CD4-positive, CD25-positive, alpha-beta regulatory T cell (primary cell): Measurements from ENCODE around the gene LRRC3C. TPM values are rescaled to one million over a fixed set of nuclear protein-coding genes. Genes with fewer than 3 reads are reported as not detected.

Source experiments
- ATAC-seq, 2 donors: fragments of 150-1000 bp; cut with Tn5 transposase; one replicate each; pipeline ENCODE4 v1.10.0; 2021; ENCODE audit warnings: low read depth in 2 of 2, moderate number of reproducible peaks in 2 of 2, moderate library complexity in 1 of 2
- DNase-seq, 3 donors: peaks; one replicate each; pipeline versions ENCODE4 v3.0.0 to v3.0.0-alpha.2; 2012 to 2022; ENCODE audit warnings: mixed read lengths in 1 of 3
- H3K27ac ChIP-seq: one replicate; pipeline ENCODE4 v1.7.0; 2013; ENCODE audit warnings: mild to moderate bottlenecking, low read length; ENCODE audit not compliant: insufficient read depth, poor library complexity, severe bottlenecking
- H3K27me3 ChIP-seq: one replicate; pipeline ENCODE4 v1.7.0; 2013; ENCODE audit warnings: low read length; ENCODE audit not compliant: control insufficient read depth, insufficient read depth
- H3K36me3 ChIP-seq: one replicate; pipeline ENCODE4 v1.7.0; 2013; ENCODE audit warnings: mild to moderate bottlenecking, low read length, moderate library complexity; ENCODE audit not compliant: control insufficient read depth, insufficient read depth
- H3K4me1 ChIP-seq: 2 replicates; pipeline ENCODE4 v1.7.0; 2013; ENCODE audit warnings: mild to moderate bottlenecking, low read length; ENCODE audit not compliant: insufficient read depth, control insufficient read depth, poor library complexity, severe bottlenecking
- H3K4me3 ChIP-seq: one replicate; pipeline ENCODE4 v1.7.0; 2013; ENCODE audit warnings: low read depth, mild to moderate bottlenecking, low read length, moderate library complexity
- H3K9me3 ChIP-seq, 2 experiments: 1 replicate in 1 of 2; 2 replicates in 1 of 2; pipeline ENCODE4 v1.7.0; 2013; ENCODE audit warnings: low read length in 2 of 2, mild to moderate bottlenecking in 1 of 2, moderate library complexity in 1 of 2; ENCODE audit not compliant: control insufficient read depth in 2 of 2
- H3K27ac Mint-ChIP-seq, 3 donors: one replicate each; pipeline ENCODE4 v1.8.0; 2020 to 2022; ENCODE audit warnings: mild to moderate bottlenecking in 3 of 3, mixed read lengths in 3 of 3, moderate library complexity in 2 of 3
- H3K27me3 Mint-ChIP-seq: one replicate; pipeline ENCODE4 v1.8.0; 2022; ENCODE audit warnings: mild to moderate bottlenecking, mixed read lengths
- H3K36me3 Mint-ChIP-seq: one replicate; pipeline ENCODE4 v1.8.0; 2020; ENCODE audit warnings: mixed read lengths
- H3K4me1 Mint-ChIP-seq, 4 donors: one replicate each; pipeline ENCODE4 v1.8.0; 2020 to 2022; ENCODE audit warnings: mixed read lengths in 4 of 4, mild to moderate bottlenecking in 1 of 4
- H3K4me3 Mint-ChIP-seq, 4 donors: one replicate each; pipeline ENCODE4 v1.8.0; 2020 to 2022; ENCODE audit warnings: mild to moderate bottlenecking in 4 of 4, mixed read lengths in 4 of 4, moderate library complexity in 3 of 4
- H3K9me3 Mint-ChIP-seq, 7 donors: one replicate each; pipeline ENCODE4 v1.8.0; 2020 to 2022; ENCODE audit warnings: mixed read lengths in 7 of 7, mild to moderate bottlenecking in 3 of 7, moderate library complexity in 2 of 7
- polyA plus RNA-seq, 4 donors: library from polyadenylated mRNA; unstranded; fragments of 300-500 nt; fragmentation: Illumina TruSeq; gene quantifications; one replicate each; pipeline ENCODE4 v1.2.3, GENCODE V29; 2021
- total RNA-seq: library from RNA; stranded (reverse); gene quantifications from one replicate; pipeline ENCODE4 v1.2.3, GENCODE V29; 2022

Gene LRRC3C
- total and polyA plus RNA-seq, 5 donors from 2014 or later: 0.38 TPM; not detected in 4

DNA sequence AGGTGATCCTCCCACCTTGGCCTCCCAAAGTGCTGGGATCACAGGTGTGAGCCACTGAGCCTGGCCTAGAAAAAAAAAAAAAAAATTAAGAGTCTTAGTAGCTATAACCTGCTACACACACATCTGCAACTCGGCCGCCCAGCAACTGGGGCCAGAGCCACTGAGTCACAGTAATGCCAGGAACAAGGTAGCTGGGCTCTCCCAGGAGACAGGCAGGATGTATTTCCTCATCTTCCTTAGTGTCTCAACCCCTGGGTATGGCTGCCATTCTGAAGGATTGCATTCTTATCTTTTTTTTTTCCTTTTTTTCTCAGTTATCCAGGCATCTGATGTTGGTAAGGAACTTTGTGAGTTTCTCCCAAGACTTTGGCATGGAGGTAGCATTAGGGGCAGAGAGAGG lies 46.0 kb downstream of the LRRC3C start:
- ATAC-seq: no peak
- Mint-ChIP-seq H3K27ac (no peak overlapping the region), H3K27me3 (peaks cover 33% of the 10 kb centered on the region)

DNA sequence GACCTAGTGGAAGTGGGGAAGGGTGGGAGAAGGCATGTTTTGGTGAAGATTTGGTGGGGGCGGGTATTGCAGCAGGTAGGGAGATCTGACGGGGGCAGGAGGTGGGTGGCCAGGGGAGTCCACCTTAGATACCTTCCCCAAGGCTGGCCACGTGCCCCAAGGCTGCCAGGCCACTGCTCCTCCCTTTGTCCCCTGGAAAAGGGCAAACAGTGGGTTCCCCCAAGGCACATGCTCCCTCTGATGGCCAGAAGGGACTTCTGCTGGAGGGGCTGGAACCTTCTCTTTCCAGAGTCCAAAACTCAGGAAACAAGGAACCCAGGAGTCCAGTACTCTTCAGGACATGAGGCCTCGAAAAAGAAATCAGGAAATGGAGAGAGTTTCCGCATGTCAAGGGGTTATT lies 46.9 kb downstream of the LRRC3C start:
- H3K4me3 Mint-ChIP-seq: no peak overlapping the region
- DNase-seq: no peak
- Histone ChIP-seq H3K9me3 (no peaks in the 10 kb centered on the region), H3K27me3 (no peaks in the 10 kb centered on the region), H3K4me1 (no peaks in the 10 kb centered on the region), H3K4me3 (no peak overlapping the region), H3K27ac (no peak overlapping the region), H3K36me3 (no peaks in the 10 kb centered on the region)
- H3K4me1 Mint-ChIP-seq: peaks cover 0 to 6% (median 1%) of the 10 kb centered on the region in 4 donors
- peak overlapping the region in 2 of 3 donors; percentile 71 to 92 for H3K27ac Mint-ChIP-seq
- no peak for ATAC-seq
- no peaks in the 10 kb centered on the region for H3K9me3 Mint-ChIP-seq
- H3K36me3 Mint-ChIP-seq: peaks cover 15% of the 10 kb centered on the region
- H3K27me3 Mint-ChIP-seq: peaks cover 26% of the 10 kb centered on the region

More for the DNA sequence above, 46.0 kb downstream of the LRRC3C start:
- DNase-seq: no peak
- no peak overlapping the region for H3K4me3 ChIP-seq
- H3K27me3 ChIP-seq: no peaks in the 10 kb centered on the region
- H3K9me3 Mint-ChIP-seq: peaks cover 0 to 3% (median 0%) of the 10 kb centered on the region in 7 donors
- H3K4me1 Mint-ChIP-seq: peaks cover 0 to 4% (median 2%) of the 10 kb centered on the region in 4 donors
- peaks cover 15% of the 10 kb centered on the region for H3K36me3 Mint-ChIP-seq
- no peaks in the 10 kb centered on the region for H3K36me3 ChIP-seq
- no peaks in the 10 kb centered on the region for H3K9me3 ChIP-seq
- H3K27ac ChIP-seq: no peak overlapping the region
- H3K4me1 ChIP-seq: no peaks in the 10 kb centered on the region
- H3K4me3 Mint-ChIP-seq: no peak overlapping the region

DNA sequence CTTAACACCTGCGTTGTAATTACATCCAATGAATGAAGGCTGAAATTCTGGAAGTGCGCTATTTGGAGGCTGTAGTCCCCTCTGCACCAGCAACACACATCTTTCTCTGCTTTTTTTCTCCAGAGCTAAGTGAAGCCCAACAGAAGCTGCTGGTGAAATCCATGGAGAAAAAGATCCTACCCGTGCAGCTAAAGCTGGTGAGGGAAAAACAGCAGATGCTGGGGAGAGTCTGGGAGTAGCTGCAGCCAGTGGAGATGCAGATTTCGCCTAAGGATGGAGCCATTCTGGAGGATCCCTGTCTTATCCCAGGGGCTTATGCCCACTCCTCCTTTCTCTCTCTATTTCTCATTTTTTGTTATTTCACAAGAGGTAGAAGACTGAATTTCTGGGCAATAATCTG lies 48.3 kb downstream of the LRRC3C start:
- Mint-ChIP-seq H3K4me1 (peaks cover 0 to 15% (median 12%) of the 10 kb centered on the region in 4 donors), H3K27me3 (peaks cover 22% of the 10 kb centered on the region), H3K9me3 (no peaks in the 10 kb centered on the region), H3K27ac (no peak overlapping the region), H3K4me3 (peak overlapping the region in 1 of 4 donors; percentile 24), H3K36me3 (peaks cover 8% of the 10 kb centered on the region)
- Histone ChIP-seq H3K27ac (no peak overlapping the region), H3K36me3 (no peaks in the 10 kb centered on the region), H3K4me3 (no peak overlapping the region), H3K27me3 (no peaks in the 10 kb centered on the region), H3K4me1 (peaks cover 7% of the 10 kb centered on the region), H3K9me3 (no peaks in the 10 kb centered on the region)
- DNase-seq (no peak), ATAC-seq (no peak)

DNA sequence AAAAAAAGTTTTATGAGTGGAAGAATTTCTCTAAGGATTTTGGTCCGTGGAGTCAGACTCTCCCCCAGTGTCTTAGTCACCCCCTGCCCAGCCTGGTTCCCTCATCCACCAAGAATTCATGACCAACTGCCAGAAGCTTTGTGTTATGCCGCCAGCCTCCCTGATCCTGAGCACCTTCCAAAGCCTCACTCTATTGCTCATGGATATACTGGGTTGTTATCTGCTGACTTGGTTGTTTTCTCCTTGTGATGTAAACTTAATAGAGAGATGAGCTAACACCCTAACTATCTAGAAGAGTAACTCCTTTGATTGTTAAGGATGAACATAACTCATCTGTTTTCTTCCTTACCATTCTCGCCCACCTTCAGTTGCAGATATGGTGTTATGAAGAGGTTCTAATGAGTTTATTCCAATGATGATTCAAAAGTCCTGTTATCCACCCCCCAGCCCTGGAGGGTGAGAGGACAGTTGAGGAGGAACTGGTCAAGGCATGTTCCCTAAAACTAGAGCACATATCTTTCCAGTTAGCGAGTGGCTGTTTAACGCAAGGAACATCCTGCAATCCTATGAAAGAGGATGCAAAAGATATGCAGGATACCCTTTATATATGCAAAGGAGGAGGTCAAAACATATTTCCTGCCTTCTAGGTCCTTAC lies 51.6 kb downstream of the LRRC3C start:
- Mint-ChIP-seq H3K27ac (peak overlapping the region in 2 of 3 donors; percentile 65 to 93), H3K27me3 (peaks cover 9% of the 10 kb centered on the region), H3K36me3 (no peaks in the 10 kb centered on the region), H3K9me3 (no peaks in the 10 kb centered on the region), H3K4me1 (peaks cover 9 to 42% (median 27%) of the 10 kb centered on the region in 4 donors), H3K4me3 (peak overlapping the region in 3 of 4 donors; percentile 22 to 95 (median 95))
- Histone ChIP-seq H3K27ac (no peak overlapping the region), H3K36me3 (peaks cover 4% of the 10 kb centered on the region), H3K4me1 (peaks cover 26% of the 10 kb centered on the region), H3K9me3 (no peaks in the 10 kb centered on the region), H3K4me3 (peak overlapping the region; percentile 21), H3K27me3 (no peaks in the 10 kb centered on the region)
- DNase-seq (no peak), ATAC-seq (no peak)

DNA sequence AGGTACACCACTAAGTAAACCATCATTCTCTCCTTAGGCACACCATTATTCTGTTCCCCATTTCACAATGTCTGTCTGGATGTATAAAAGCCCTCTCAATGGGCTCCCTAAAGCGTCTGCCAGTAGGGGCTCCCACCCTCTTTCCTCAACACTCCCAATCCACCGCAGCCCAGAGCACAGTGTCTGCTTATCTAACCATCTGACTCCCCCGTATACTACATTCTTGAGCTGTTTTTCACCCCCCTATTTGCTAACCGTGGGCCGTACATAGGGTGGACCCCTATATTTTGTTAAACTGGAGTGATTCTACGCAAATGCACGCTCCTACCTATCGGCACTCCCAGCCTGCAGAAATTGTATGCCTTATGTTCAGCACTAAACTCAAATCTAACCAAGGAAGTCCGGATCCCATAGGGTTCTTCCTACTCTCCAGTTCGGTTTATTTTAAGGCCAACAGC lies 52.4 kb downstream of the LRRC3C start:
- no peaks in the 10 kb centered on the region for H3K36me3 Mint-ChIP-seq
- H3K9me3 ChIP-seq: no peaks in the 10 kb centered on the region
- H3K4me3 Mint-ChIP-seq: peak overlapping the region; percentile 91 to 98 (median 95)
- no peaks in the 10 kb centered on the region for H3K27me3 ChIP-seq
- H3K4me1 ChIP-seq: peaks cover 26% of the 10 kb centered on the region
- peaks cover 9 to 47% (median 30%) of the 10 kb centered on the region in 4 donors for H3K4me1 Mint-ChIP-seq
- peaks cover 9% of the 10 kb centered on the region for H3K27me3 Mint-ChIP-seq
- peak overlapping the region; percentile 93 to 97 (median 94) for H3K27ac Mint-ChIP-seq
- peak overlapping the region; percentile 91 for H3K4me3 ChIP-seq
- H3K9me3 Mint-ChIP-seq: no peaks in the 10 kb centered on the region
- no peak for ATAC-seq
- DNase-seq: peak in 1 of 3 donors; percentile 17
- H3K36me3 ChIP-seq: peaks cover 12% of the 10 kb centered on the region
- peak overlapping the region; percentile 83 for H3K27ac ChIP-seq

DNA sequence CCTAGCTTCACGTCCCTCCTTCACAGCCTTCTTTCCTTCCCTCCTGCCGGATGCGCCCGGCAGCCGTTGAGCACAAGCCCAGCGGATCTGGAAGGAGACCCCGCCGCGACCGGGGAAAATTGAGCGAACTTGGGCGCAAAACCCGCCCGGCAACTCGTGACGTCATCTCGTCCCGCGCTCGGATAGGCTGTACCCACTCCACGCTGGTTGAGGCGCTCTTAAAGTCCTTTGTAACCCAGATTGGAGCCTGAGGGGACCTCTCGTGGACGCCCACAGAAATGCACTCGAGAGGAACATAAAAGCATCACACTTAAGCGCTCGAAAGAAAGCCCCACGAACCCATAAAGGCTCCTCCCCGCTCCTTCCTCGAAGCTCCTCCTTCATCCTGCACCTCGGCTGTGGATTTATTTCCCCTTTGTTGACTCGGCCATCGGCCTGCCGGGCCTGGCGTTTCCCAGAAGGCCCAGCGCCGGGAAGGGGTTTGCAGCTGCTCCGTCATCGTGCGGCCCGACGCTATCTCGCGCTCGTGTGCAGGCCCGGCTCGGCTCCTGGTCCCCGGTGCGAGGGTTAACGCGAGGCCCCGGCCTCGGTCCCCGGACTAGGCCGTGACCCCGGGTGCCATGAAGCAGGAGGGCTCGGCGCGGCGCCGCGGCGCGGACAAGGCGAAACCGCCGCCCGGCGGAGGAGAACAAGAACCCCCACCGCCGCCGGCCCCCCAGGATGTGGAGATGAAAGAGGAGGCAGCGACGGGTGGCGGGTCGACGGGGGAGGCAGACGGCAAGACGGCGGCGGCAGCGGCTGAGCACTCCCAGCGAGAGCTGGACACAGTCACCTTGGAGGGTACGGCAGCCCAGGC lies 53.0 kb downstream of the LRRC3C start, which contains the start of gene PSMD3:
Gene PSMD3, plus strand, starts transcription at position 457 of the 856 bp plus-strand sequence. Its CDS starts 164 bp downstream, at position 621.
- Mint-ChIP-seq H3K36me3 (peaks cover 3% of the 10 kb centered on the region), H3K27ac (peak within 1 kb of the TSS; percentile 93 to 97 (median 94)), H3K9me3 (no peaks in the 10 kb centered on the region), H3K4me3 (peak within 1 kb of the TSS; percentile 91 to 98 (median 95)), H3K4me1 (peaks cover 9 to 51% (median 30%) of the 10 kb centered on the region in 4 donors), H3K27me3 (peaks cover 9% of the 10 kb centered on the region)
- H3K36me3 ChIP-seq: peaks cover 18% of the 10 kb centered on the region
- no peaks in the 10 kb centered on the region for H3K9me3 ChIP-seq
- H3K27me3 ChIP-seq: no peaks in the 10 kb centered on the region
- peak within 1 kb of the TSS; percentile 96 for H3K27ac ChIP-seq
- H3K4me1 ChIP-seq: peaks cover 26% of the 10 kb centered on the region
- DNase-seq (peak; percentile 98 to 100 (median 99)), ATAC-seq (peak; percentile 97 to 98)
- H3K4me3 ChIP-seq: peak within 1 kb of the TSS; percentile 91

DNA sequence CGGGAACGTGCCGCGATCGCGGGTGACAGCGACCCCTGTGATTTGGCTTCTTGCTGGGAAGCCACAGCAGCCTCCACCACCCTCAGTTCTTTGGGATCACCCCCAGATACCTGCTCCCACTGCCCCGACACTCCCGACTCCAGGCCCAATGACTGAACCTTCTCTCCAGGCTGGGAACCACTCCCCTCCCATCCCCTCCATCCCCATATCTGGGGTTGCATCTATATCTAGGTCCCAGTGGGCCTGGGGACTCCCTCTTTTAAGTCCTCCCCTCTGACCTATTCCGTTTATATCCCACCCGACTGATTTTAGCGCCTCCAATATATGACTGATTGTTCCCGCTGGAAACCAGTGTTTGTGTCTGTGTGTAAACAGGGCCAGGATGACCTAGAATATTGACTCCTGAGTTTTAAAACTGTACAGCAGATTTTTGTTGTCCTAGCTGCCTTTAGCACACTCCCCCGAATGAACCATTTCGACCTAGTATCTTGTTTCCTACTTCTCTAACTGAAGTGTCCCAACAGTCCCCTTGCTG lies 53.7 kb downstream of the LRRC3C start:
- H3K27me3 Mint-ChIP-seq: peaks cover 9% of the 10 kb centered on the region

More for the DNA sequence above, 53.7 kb downstream of the LRRC3C start:
- Mint-ChIP-seq H3K4me3 (peak overlapping the region; percentile 91 to 98 (median 95)), H3K27ac (peak overlapping the region; percentile 92 to 97 (median 93)), H3K9me3 (no peaks in the 10 kb centered on the region), H3K4me1 (peaks cover 9 to 55% (median 30%) of the 10 kb centered on the region in 4 donors), H3K36me3 (peaks cover 9% of the 10 kb centered on the region)
- DNase-seq (no peak), ATAC-seq (no peak)
- H3K27me3 ChIP-seq: no peaks in the 10 kb centered on the region
- H3K36me3 ChIP-seq: peaks cover 25% of the 10 kb centered on the region
- peaks cover 26% of the 10 kb centered on the region for H3K4me1 ChIP-seq
- peak overlapping the region; percentile 96 for H3K27ac ChIP-seq
- peak overlapping the region; percentile 90 for H3K4me3 ChIP-seq
- H3K9me3 ChIP-seq: no peaks in the 10 kb centered on the region
